ENCODE measurements around the gene TP53RK. TPM values are rescaled to one million over a fixed set of nuclear protein-coding genes. Genes with fewer than 3 reads are reported as not detected.
"Not testable (repeated sequence)": the region's sequence is repeated elsewhere in the genome, so short reads cannot be mapped to it uniquely, and the experiment has no call there.

TP53RK gene
- total RNA-seq, 1 experiment from 2014 or later: 21.4 TPM

- no peak for DNase-seq (ENCODE audit: low read depth)
These were observed 6.1 kb downstream of the TP53RK start for GRCh38 chr20:46683011-46683667.

GRCh38 chr20:46682063-46682821 lies 7.0 kb downstream of the TP53RK start:
- no peak for DNase-seq (ENCODE audit: low read depth)

DNA sequence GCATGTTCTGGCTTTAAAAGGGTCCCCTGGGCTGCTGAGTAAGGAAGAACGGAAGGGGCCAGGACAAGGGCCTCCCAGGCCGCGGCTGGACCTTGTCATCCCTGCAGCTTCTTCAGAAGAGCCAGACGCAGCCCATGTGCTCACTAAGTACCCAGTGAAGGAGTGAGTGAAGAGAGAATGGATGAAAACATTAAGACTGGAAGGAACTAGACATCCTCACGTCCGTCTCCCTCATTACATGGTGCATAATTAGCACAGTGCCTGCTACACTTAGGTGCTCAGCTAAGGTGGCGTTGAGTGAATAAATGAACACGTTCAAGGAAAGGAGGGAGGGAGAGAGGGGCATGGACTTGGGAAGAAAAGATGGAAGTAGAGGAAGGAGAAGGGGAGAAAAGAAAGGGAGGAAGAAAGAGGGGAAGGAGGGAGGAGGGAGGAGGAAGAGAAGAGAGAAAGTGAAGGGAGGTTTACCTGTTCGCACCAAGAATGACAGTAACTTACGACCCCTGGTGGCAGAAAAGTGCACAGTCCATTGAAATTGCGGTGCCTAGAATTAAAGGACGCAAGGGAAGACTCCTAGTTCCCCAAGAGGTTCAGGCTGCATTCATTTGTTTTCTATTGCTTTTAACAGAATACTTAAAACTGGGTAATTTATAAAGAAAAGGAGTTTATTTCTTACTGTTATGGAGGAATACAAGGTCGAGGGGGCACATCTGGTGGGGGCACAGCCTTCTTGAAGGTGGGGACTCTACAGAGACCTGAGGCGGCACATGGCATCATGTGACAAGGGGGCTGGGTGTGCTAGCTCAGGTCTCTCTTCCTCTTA lies 8.0 kb downstream of the TP53RK start:
- peak; percentile 41 for DNase-seq (ENCODE audit: low read depth)

DNA sequence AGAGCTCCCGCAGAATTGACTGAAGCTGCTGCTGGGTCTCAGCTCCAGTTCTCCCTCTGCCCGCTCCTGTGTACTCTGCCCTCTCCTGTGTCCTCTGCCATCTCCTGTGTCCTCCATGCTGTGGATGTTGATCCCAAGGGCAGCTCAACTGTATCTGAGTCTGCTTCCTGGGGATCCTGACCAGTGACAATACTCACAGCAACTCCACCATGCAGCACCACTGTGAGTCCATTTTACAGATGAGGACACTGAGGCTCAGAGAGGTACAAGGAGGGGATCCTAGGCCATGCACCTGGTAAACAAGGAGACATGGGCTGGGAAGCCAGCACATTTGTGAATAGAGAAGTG lies 8.6 kb downstream of the TP53RK start:
- DNase-seq (ENCODE audit: low read depth): no peak

- DNase-seq (ENCODE audit: low read depth): no peak
These were observed 10.7 kb downstream of the TP53RK start for GRCh38 chr20:46678516-46678915.

DNA sequence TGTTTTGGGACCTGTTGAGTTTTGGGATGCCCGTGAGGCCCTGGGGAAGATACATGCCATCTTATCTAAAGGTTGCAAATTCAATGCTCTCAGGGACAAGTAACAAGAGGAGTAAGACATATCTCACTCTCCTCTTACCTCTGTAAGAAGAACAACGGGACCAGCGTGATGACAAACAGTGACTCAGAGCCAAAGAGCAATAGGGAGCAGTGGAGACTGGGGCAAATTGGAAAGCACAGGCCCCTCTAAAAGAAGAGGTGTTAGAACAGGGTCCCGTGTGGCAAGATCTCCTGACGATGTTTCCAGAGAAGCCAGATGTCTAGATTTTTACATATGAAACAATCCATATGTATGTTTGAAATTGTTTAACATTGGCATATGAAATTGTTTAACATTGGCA lies 11.6 kb downstream of the TP53RK start:
- DNase-seq (ENCODE audit: low read depth): no peak

GRCh38 chr20:46676649-46677316 lies 12.5 kb downstream of the TP53RK start:
- DNase-seq (ENCODE audit: low read depth): not testable (repeated sequence)

DNA sequence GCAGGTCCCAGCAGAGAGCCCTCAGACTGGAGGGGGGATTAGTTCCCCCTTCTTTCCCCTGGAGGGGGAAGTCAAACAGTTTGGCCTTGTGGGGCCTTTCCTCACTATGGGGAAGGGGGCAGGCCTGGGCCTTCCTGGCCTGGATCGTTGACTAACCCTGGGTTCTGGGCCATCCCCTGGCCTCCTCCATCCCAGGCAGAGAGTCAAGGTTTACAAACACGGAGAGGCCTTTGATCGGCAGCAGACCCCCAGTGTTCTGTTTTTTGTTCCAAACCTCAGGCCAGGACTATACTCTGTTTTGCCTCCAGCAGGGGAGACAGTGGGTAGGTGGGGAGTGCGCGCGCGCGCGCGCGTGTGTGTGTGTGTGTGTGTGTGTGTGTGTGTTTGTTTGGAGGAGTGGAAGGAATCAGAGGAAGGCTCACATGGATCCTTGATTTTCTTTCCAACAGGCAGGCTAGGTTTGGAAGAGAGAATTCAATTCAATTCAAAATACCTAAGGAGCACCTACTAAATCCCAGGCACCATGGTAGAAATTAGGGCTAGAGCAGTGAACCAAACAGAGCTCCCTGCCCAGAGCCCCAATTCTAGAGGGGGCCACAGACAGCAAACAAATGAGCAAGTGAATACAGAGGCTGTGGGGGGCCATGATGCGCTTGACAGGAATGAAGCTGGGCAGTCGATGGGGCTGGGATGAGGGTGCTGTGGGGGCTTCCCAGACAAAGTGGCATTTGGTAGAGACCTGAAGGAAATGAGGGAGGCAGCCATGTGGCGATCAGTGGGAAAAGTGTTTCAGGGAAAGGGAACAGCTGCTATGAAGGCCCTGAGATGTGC lies 14.8 kb downstream of the TP53RK start:
- no peak for DNase-seq (ENCODE audit: low read depth)

GRCh38 chr20:46673394-46674252 lies 15.6 kb downstream of the TP53RK start:
- DNase-seq (ENCODE audit: low read depth): no peak

- DNase-seq (ENCODE audit: low read depth): no peak
These were observed 16.6 kb downstream of the TP53RK start for GRCh38 chr20:46672543-46673148.

- no peak for DNase-seq (ENCODE audit: low read depth)
These were observed 17.2 kb downstream of the TP53RK start for GRCh38 chr20:46671866-46672542.

DNA sequence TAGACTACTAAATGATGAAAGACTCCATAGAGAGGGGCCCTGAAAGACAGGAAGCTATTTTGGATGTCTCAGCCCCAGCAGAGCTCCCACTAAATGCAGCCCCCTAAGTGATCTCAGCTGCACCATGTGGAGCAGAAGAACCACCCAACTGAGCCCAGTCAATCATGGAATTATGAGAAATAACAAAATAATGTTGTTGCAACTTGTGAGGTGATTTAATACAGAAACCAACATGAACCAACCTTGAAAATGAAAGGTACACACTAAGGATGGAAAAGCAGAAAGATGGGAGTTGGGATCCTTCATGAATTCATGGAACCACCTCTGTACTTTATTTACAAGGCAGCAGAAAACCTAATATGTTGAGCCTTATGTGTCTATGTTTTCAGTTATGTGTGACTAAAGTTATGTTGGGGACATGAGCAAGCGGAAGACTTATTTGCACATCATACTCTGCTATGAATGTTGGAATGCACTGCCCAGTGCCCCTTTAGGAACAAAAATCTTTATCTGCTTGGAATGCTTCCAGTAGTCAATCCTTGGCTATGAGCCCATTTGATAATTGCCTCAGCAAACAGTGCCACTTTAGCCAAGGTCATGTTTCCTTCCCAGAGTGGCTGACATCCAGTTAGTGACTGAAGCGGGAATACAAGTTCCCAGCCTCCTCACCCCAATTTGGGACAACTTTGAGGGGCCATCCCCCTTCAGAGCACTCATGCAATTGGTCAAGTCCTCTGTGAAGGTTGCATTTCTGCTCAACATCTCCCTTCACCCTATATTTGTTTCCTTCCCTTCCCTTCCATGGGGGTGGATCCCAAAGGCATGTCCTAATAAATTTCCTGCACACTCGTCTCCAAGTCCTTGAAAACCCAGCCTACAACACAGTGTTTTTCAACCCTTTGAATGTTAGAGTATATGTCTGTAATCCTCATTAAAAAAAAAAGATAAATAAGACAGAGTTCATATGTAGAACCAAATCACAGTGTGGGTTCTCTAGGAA lies 18.4 kb downstream of the TP53RK start:
- DNase-seq (ENCODE audit: low read depth): no peak

DNA sequence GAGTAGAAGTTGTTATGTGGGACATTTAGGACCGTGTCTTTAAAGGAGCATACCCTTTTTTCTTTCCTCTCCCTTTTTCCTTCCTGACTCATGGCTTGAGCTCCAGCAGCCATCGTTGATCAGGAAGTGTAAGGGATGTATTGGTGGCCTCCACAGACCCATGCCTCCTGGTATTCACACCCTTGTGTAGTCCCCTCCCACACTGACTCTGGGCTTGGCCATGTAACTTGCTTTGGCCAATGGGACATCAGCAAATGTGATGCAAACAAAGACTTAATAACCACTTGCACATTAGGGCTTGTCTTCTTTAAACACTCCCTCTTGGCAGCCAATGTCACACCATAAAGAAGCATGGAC lies 19.0 kb downstream of the TP53RK start:
- DNase-seq (ENCODE audit: low read depth): no peak

GRCh38 chr20:46666818-46667515 lies 22.3 kb downstream of the TP53RK start:
- no peak for DNase-seq (ENCODE audit: low read depth)

- DNase-seq (ENCODE audit: low read depth): no peak
These were observed 22.9 kb downstream of the TP53RK start for GRCh38 chr20:46666306-46666705.

- no peak for DNase-seq (ENCODE audit: low read depth)
These were observed 23.6 kb downstream of the TP53RK start for GRCh38 chr20:46665602-46666001.

- no peak for DNase-seq (ENCODE audit: low read depth)
These were observed 25.7 kb downstream of the TP53RK start for GRCh38 chr20:46663531-46663930.

Measured in Daoy (cell line).